Liver (tissue), 9 donors: ENCODE data around the gene GCNT2. TPM values are rescaled to one million over a fixed set of nuclear protein-coding genes. Genes with fewer than 3 reads are reported as not detected.

Experiments used
- DNase-seq: peaks from one replicate; pipeline ENCODE4 v3.0.0-alpha.2; 2017; ENCODE audit warnings: low spot score
- H3K27ac ChIP-seq, 2 donors: one replicate each; pipeline ENCODE4 v1.7.0; 2013; ENCODE audit warnings: inconsistent platforms in 2 of 2, low read length in 2 of 2, control low read depth in 1 of 2, low read depth in 1 of 2, mild to moderate bottlenecking in 1 of 2
- H3K27me3 ChIP-seq, 4 donors: one replicate each; pipeline versions ENCODE4 v1.6.1 to v1.7.0; 2013; ENCODE audit warnings: low read length in 3 of 4, inconsistent platforms in 1 of 4, mild to moderate bottlenecking in 1 of 4, moderate library complexity in 1 of 4; ENCODE audit not compliant: control insufficient read depth in 4 of 4, insufficient read depth in 4 of 4
- H3K36me3 ChIP-seq, 4 donors: one replicate each; pipeline versions ENCODE4 v1.6.1 to v1.7.0; 2013; ENCODE audit warnings: low read length in 3 of 4, mild to moderate bottlenecking in 3 of 4, low read depth in 1 of 4, moderate library complexity in 1 of 4; ENCODE audit not compliant: control insufficient read depth in 4 of 4, insufficient read depth in 3 of 4
- H3K4me1 ChIP-seq, 4 donors: one replicate each; pipeline versions ENCODE4 v1.6.1 to v1.7.0; 2013; ENCODE audit warnings: low read length in 3 of 4, mild to moderate bottlenecking in 3 of 4, moderate library complexity in 1 of 4; ENCODE audit not compliant: control insufficient read depth in 4 of 4, insufficient read depth in 4 of 4
- H3K4me3 ChIP-seq, 3 donors: one replicate each; pipeline versions ENCODE4 v1.6.1 to v1.7.0; 2013; ENCODE audit warnings: low read length in 3 of 3, control low read depth in 1 of 3, low read depth in 1 of 3, mild to moderate bottlenecking in 1 of 3
- H3K9ac ChIP-seq, 2 donors: one replicate each; pipeline ENCODE4 v1.7.0; 2013; ENCODE audit warnings: low read length in 2 of 2, mild to moderate bottlenecking in 2 of 2, moderate library complexity in 2 of 2, control low read depth in 1 of 2, low read depth in 1 of 2
- H3K9me3 ChIP-seq, 4 donors: one replicate each; pipeline versions ENCODE4 v1.6.1 to v1.7.0; 2013; ENCODE audit warnings: low read length in 3 of 4; ENCODE audit not compliant: control insufficient read depth in 4 of 4
- ATF3 ChIP-seq: IDR thresholded peaks from 2 replicates; pipeline ENCODE4 v1.6.1; 2016; ENCODE audit warnings: antibody characterized with exemption
- EGR1 ChIP-seq, 2 donors: IDR thresholded peaks; 2 replicates each; pipeline ENCODE4 v1.6.1; 2016 to 2018; ENCODE audit warnings: antibody characterized with exemption in 2 of 2, low read depth in 2 of 2
- FOXA1 ChIP-seq: IDR thresholded peaks from 2 replicates; pipeline ENCODE4 v1.6.1; 2016; ENCODE audit warnings: antibody characterized with exemption
- FOXA2 ChIP-seq: IDR thresholded peaks from 2 replicates; pipeline ENCODE4 v1.6.1; 2016; ENCODE audit warnings: antibody characterized with exemption
- GABPA ChIP-seq, 2 donors: IDR thresholded peaks in 1 of 2; conservative IDR thresholded peaks in 1 of 2; 2 replicates each; pipeline ENCODE4 v1.6.1; 2016; ENCODE audit warnings: antibody characterized with exemption in 2 of 2, mild to moderate bottlenecking in 1 of 2, moderate library complexity in 1 of 2
- HNF4A ChIP-seq, 2 donors: conservative IDR thresholded peaks; 2 replicates each; pipeline ENCODE4 v1.6.1; 2016; ENCODE audit warnings: antibody characterized with exemption in 2 of 2, mild to moderate bottlenecking in 2 of 2
- HNF4G ChIP-seq: IDR thresholded peaks from 2 replicates; pipeline ENCODE4 v1.6.1; 2016; ENCODE audit warnings: antibody characterized with exemption
- MAX ChIP-seq: IDR thresholded peaks from 2 replicates; pipeline ENCODE4 v1.6.1; 2016; ENCODE audit warnings: antibody characterized with exemption
- NR2F2 ChIP-seq: IDR thresholded peaks from 2 replicates; pipeline ENCODE4 v1.6.1; 2016; ENCODE audit warnings: antibody characterized with exemption
- RAD21 ChIP-seq, 2 donors: IDR thresholded peaks; 2 replicates each; pipeline ENCODE4 v1.6.1; 2016; ENCODE audit warnings: antibody characterized with exemption in 2 of 2, mild to moderate bottlenecking in 2 of 2
- RXRA ChIP-seq, 2 donors: IDR thresholded peaks; 2 replicates each; pipeline ENCODE4 v1.6.1; 2017 to 2018; ENCODE audit warnings: antibody characterized with exemption in 2 of 2, mild to moderate bottlenecking in 1 of 2
- SP1 ChIP-seq: IDR thresholded peaks from 2 replicates; pipeline ENCODE4 v1.6.1; 2018; ENCODE audit warnings: antibody characterized with exemption, mild to moderate bottlenecking
- TAF1 ChIP-seq: conservative IDR thresholded peaks from 2 replicates; pipeline ENCODE4 v1.6.1; 2016; ENCODE audit warnings: antibody characterized with exemption, mild to moderate bottlenecking
- YY1 ChIP-seq: IDR thresholded peaks from 2 replicates; pipeline ENCODE4 v1.6.1; 2016; ENCODE audit warnings: antibody characterized with exemption, mild to moderate bottlenecking
- ZBTB33 ChIP-seq: IDR thresholded peaks from 2 replicates; pipeline ENCODE4 v1.6.1; 2016; ENCODE audit warnings: antibody characterized with exemption
- WGBS: extraction: QIAGEN DNeasy Blood & Tissue Kit; methylation state at CpG from one replicate; pipeline ENCODE4 v1.1.7; 2013; 5-methylcytosine and 5-hydroxymethylcytosine counted together
- polyA plus RNA-seq, 2 donors: library from polyadenylated mRNA; stranded (reverse) in 1 of 2; unstranded in 1 of 2; fragments of 200-250 nt in 1 of 2; fragments of >200 nt in 1 of 2; fragmentation: Nextera tagmentation in 1 of 2; extraction: Ambion mirVana in 1 of 2; gene quantifications; one replicate each; pipeline versions ENCODE4 v1.2.1 to v1.2.3, GENCODE V29; 2013 to 2015
- total RNA-seq, 2 donors: library from RNA; depleted of rRNA; stranded (reverse); fragments of >200 nt; gene quantifications; one replicate each; pipeline ENCODE4 v1.2.3, GENCODE V29; 2014
- donor health status: healthy.
- donor health status: healthy.
- donor health status: healthy.
- donor health status: healthy.
- donor health status: healthy.

The GCNT2 gene
- total and polyA plus RNA-seq, 4 donors: 2.8 to 16.7 (median 4.2) TPM

- H3K4me3 ChIP-seq: no peak overlapping the region
- no peaks in the 10 kb centered on the region for H3K9me3 ChIP-seq
- no peaks in the 10 kb centered on the region for H3K27me3 ChIP-seq
- no peak for TF ChIP-seq TAF1
- TF ChIP-seq YY1: no peak
- no peak for TF ChIP-seq NR2F2
- no peak for TF ChIP-seq FOXA2
- no peak for TF ChIP-seq ZBTB33
- no peak for TF ChIP-seq ATF3
- no peak for TF ChIP-seq GABPA (IDR thresholded peaks at IDR 0.05 in 1 of 2, conservative IDR thresholded peaks at IDR 0.05 in 1 of 2)
- no peak for TF ChIP-seq RXRA (IDR thresholded peaks at IDR 0.05)
- no peak for TF ChIP-seq MAX
- TF ChIP-seq EGR1 (IDR thresholded peaks at IDR 0.05; ENCODE audit: low read depth in 2 of 2): no peak
- TF ChIP-seq FOXA1: no peak
- no peaks in the 10 kb centered on the region for H3K36me3 ChIP-seq
- no peak overlapping the region for H3K27ac ChIP-seq
- no peak for DNase-seq
- WGBS: 69% methylated on average over 1 of the region's 1 CpG
- peaks cover 1 to 29% (median 13%) of the 10 kb centered on the region in 4 donors for H3K4me1 ChIP-seq
- no peak overlapping the region for H3K9ac ChIP-seq
Measured at GRCh38 chr6:10535193-10535592, 14.0 kb downstream of the GCNT2 start.

GRCh38 chr6:10537726-10538125 lies 16.6 kb downstream of the GCNT2 start:
- Histone ChIP-seq H3K4me3 (no peak overlapping the region), H3K4me1 (peaks cover 0 to 8% (median 1%) of the 10 kb centered on the region in 4 donors), H3K27ac (no peak overlapping the region), H3K27me3 (no peaks in the 10 kb centered on the region), H3K9me3 (no peaks in the 10 kb centered on the region), H3K36me3 (peaks cover 0 to 4% (median 0%) of the 10 kb centered on the region in 4 donors), H3K9ac (no peak overlapping the region)
- 97% methylated on average over 5 of the region's 5 CpGs for WGBS
- TF ChIP-seq GABPA (IDR thresholded peaks at IDR 0.05 in 1 of 2, conservative IDR thresholded peaks at IDR 0.05 in 1 of 2) (no peak), RXRA (IDR thresholded peaks at IDR 0.05) (no peak), EGR1 (IDR thresholded peaks at IDR 0.05; ENCODE audit: low read depth in 2 of 2) (no peak), SP1 (no peak), YY1 (no peak), ATF3 (no peak)
- DNase-seq: no peak

GRCh38 chr6:10540073-10540746 lies 19.1 kb downstream of the GCNT2 start:
- TF ChIP-seq MAX (no peak), HNF4A (conservative IDR thresholded peaks at IDR 0.05) (no peak), HNF4G (no peak), RAD21 (IDR thresholded peaks at IDR 0.05) (no peak), SP1 (no peak), YY1 (no peak), TAF1 (no peak), RXRA (IDR thresholded peaks at IDR 0.05) (no peak)
- Histone ChIP-seq H3K4me3 (no peak overlapping the region), H3K9ac (no peak overlapping the region), H3K4me1 (peaks cover 0 to 4% (median 0%) of the 10 kb centered on the region in 4 donors), H3K36me3 (peaks cover 0 to 4% (median 0%) of the 10 kb centered on the region in 4 donors), H3K9me3 (no peaks in the 10 kb centered on the region), H3K27me3 (no peaks in the 10 kb centered on the region), H3K27ac (no peak overlapping the region)
- WGBS: 90% methylated on average over 4 of the region's 4 CpGs
- DNase-seq: no peak
